ENCODE data around the gene AKAIN1. TPM values are rescaled to one million over a fixed set of nuclear protein-coding genes. Genes with fewer than 3 reads are reported as not detected.

AKAIN1 gene
- total and polyA plus RNA-seq, 2 of the 8 experiments (the other 6 are each of a cell fraction or from before 2014, with no cell fraction given) = not detected

DNA sequence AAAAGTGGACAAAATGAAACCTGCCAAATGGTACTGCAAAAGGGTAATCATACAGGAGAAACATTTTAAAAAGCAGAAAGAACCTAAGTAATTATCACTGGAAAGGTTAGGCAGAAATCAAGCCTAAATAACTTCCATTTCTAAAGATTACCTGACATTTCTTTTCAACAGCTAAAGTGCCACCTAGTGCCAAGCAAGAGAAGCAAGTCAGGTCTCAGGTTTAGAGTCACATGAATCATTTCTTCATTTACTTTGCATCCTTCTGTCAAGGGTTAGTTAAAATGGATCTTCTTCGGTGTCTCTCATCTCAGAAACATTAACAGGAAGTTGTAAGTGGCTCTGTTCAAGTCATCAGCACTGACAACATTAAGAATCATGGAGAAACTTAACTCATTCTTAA, 90.3 kb downstream of the AKAIN1 start:
- TF ChIP-seq RFX5 (IDR thresholded peaks at IDR 0.05; ENCODE audit: borderline replicate concordance, low read depth, low read length) = no peak
- no peak for TF ChIP-seq BRCA1 (IDR thresholded peaks at IDR 0.05; ENCODE audit: low read depth, low read length)
- TF ChIP-seq TAF7 (optimal IDR thresholded peaks at IDR 0.05; ENCODE audit: borderline replicate concordance, low read depth, low read length) = no peak
- TF ChIP-seq CBX8 (IDR thresholded peaks at IDR 0.05; ENCODE audit: borderline replicate concordance, low read depth, low read length) = no peak
- TF ChIP-seq, protein P1, sequence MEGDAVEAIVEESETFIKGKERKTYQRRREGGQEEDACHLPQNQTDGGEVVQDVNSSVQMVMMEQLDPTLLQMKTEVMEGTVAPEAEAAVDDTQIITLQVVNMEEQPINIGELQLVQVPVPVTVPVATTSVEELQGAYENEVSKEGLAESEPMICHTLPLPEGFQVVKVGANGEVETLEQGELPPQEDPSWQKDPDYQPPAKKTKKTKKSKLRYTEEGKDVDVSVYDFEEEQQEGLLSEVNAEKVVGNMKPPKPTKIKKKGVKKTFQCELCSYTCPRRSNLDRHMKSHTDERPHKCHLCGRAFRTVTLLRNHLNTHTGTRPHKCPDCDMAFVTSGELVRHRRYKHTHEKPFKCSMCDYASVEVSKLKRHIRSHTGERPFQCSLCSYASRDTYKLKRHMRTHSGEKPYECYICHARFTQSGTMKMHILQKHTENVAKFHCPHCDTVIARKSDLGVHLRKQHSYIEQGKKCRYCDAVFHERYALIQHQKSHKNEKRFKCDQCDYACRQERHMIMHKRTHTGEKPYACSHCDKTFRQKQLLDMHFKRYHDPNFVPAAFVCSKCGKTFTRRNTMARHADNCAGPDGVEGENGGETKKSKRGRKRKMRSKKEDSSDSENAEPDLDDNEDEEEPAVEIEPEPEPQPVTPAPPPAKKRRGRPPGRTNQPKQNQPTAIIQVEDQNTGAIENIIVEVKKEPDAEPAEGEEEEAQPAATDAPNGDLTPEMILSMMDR (IDR thresholded peaks at IDR 0.05; ENCODE audit: control extremely low read depth in 1 of 3, insufficient read depth in 1 of 3, low read depth in 1 of 3, low read length in 3 of 3) = peak in 2 of 3 experiments; percentile 48 to 65; a peak in 2 of 4 replicates
- no peak for TF ChIP-seq RXRA (IDR thresholded peaks at IDR 0.05; ENCODE audit: insufficient read depth, low read depth, low read length)
- no peak for TF ChIP-seq SAP30 (IDR thresholded peaks at IDR 0.05; ENCODE audit: insufficient read depth, insufficient replicate concordance, low read length)
- peak; percentile 53 to 65 for TF ChIP-seq RAD21 (IDR thresholded peaks at IDR 0.05 in 1 of 2, conservative IDR thresholded peaks at IDR 0.05 in 1 of 2; ENCODE audit: low read depth in 2 of 2, low read length in 2 of 2)
- WGBS, 2 experiments (ENCODE audit: extremely low coverage in 1 of 2, insufficient coverage in 1 of 2, insufficient read length in 1 of 2, insufficient replicate concordance in 2 of 2, low coverage in 1 of 2, low lambda C conversion rate in 2 of 2, missing lambda C conversion rate in 1 of 2) = 94% methylated on average over 1 of the region's 1 CpG; no CpG with 5 or more reads in 1 of the 2 experiments
- H4K91ac ChIP-seq (replicated peaks; ENCODE audit: insufficient read length, low read length) = no peak overlapping the region
- no peak overlapping the region for H3K56ac ChIP-seq (replicated peaks; ENCODE audit: insufficient read length, low read depth, low read length)
- H3K18ac ChIP-seq (ENCODE audit: extremely low read depth, low read length) = no peak overlapping the region
- no peak overlapping the region for H3K14ac ChIP-seq (ENCODE audit: insufficient read length)
- H3K4me2 ChIP-seq (ENCODE audit: insufficient read depth in 1 of 2, low read depth in 2 of 2, low read length in 2 of 2) = no peak overlapping the region
- H3K36me3 ChIP-seq (ENCODE audit: control insufficient read depth in 2 of 4, insufficient read depth in 4 of 4, low read length in 3 of 4) = no peaks in the 10 kb centered on the region
- no peak overlapping the region for H3K4me3 ChIP-seq (ENCODE audit: extremely low read depth in 1 of 4, insufficient read depth in 2 of 4, low read depth in 3 of 4, low read length in 4 of 4)
- H4K8ac ChIP-seq (ENCODE audit: extremely low read depth, insufficient read depth, low read length) = no peak overlapping the region
- H2BK20ac ChIP-seq (ENCODE audit: low read length) = no peak overlapping the region
- H3K9me3 ChIP-seq (ENCODE audit: insufficient read depth in 2 of 2, low read depth in 1 of 2, low read length in 1 of 2) = no peaks in the 10 kb centered on the region
- peaks cover 0 to 4% (median 0%) of the 10 kb centered on the region in 4 experiments; a peak in 2 of 7 replicates for H3K4me1 ChIP-seq (replicated peaks in 1 of 4; ENCODE audit: control insufficient read depth in 3 of 4, insufficient read depth in 4 of 4, low read length in 3 of 4)
- H3K4ac ChIP-seq (replicated peaks; ENCODE audit: insufficient read length, low read depth, low read length) = no peak overlapping the region
- no peak overlapping the region for H3K27ac ChIP-seq (ENCODE audit: low read depth, low read length)
- no peak overlapping the region for H2BK15ac ChIP-seq (ENCODE audit: low read length)
- H3K27me3 ChIP-seq (replicated peaks in 1 of 4; ENCODE audit: control insufficient read depth in 3 of 4, extremely low read depth in 1 of 4, insufficient read depth in 3 of 4, low read length in 3 of 4) = no peaks in the 10 kb centered on the region
- no peak overlapping the region for H2AK5ac ChIP-seq (ENCODE audit: low read depth, low read length)
- DNase-seq (ENCODE audit: low read depth in 1 of 2, low spot score in 2 of 2) (no peak), FAIRE-seq (peak; percentile 93)
- H4K20me1 ChIP-seq (replicated peaks in 1 of 2; ENCODE audit: control insufficient read depth in 1 of 2, insufficient read depth in 2 of 2, low read length in 2 of 2) = no peaks in the 10 kb centered on the region
- H3K9ac ChIP-seq (replicated peaks in 1 of 4; ENCODE audit: extremely low read depth in 1 of 4, low read depth in 3 of 4, low read length in 3 of 4) = no peak overlapping the region
- H2BK120ac ChIP-seq (replicated peaks; ENCODE audit: low read depth, low read length) = no peak overlapping the region
- H2BK5ac ChIP-seq (ENCODE audit: low read depth, low read length) = no peak overlapping the region
- no peak overlapping the region for H4K5ac ChIP-seq (ENCODE audit: insufficient read length, low read depth, low read length)
- POLR2A ChIA-PET (ENCODE audit: partially characterized antibody) = no interaction called here
- no peak overlapping the region for H2AFZ ChIP-seq (ENCODE audit: low read length)
- H2BK12ac ChIP-seq (ENCODE audit: low read depth, low read length) = no peak overlapping the region
- H3K23ac ChIP-seq (ENCODE audit: insufficient read length) = no peak overlapping the region
- no peaks in the 10 kb centered on the region for H3K79me1 ChIP-seq (ENCODE audit: low read depth, low read length)
- H3K79me2 ChIP-seq (ENCODE audit: control insufficient read depth in 1 of 2, insufficient read depth in 2 of 2, low read length in 2 of 2) = no peaks in the 10 kb centered on the region
- CTCF ChIA-PET (ENCODE audit: partially characterized antibody) = interaction anchor here (1.0 to 3.3 kb wide), 5 partner anchors 16 to 45 kb away, joined by 3 to 11 read pairs (median 7); no protein-coding TSS in a partner anchor
- no peaks in the 10 kb centered on the region for H3K23me2 ChIP-seq (ENCODE audit: low read depth, low read length)
